22Rv1 (cell line): ENCODE results near the gene DYNLL2.

Experiments
- H3K27ac ChIP-seq: fragments of 450-650 bp; 2 replicates; pipeline ENCODE4 v1.5.1; 2017
- CTCF ChIP-seq: fragments of 450-650 bp; IDR thresholded peaks from 2 replicates; pipeline ENCODE4 v1.5.1; 2017; ENCODE audit warnings: mild to moderate bottlenecking
- ZFX ChIP-seq: fragments of 450-650 bp; IDR thresholded peaks from 2 replicates; pipeline ENCODE4 v1.6.1; 2017; ENCODE audit warnings: antibody characterized with exemption, borderline replicate concordance

Gene DYNLL2

GRCh38 chr17:58079300-58080033 is 3.8 kb upstream of the DYNLL2 start:
- TF ChIP-seq ZFX (no peak), CTCF (no peak)
- no peak overlapping the region for H3K27ac ChIP-seq

- no peak overlapping the region for H3K27ac ChIP-seq
Observed at GRCh38 chr17:58081646-58082340, 1.4 kb upstream of the DYNLL2 start.

GRCh38 chr17:58082341-58082869 is 814 bp upstream of the DYNLL2 start:
- TF ChIP-seq ZFX (no peak), CTCF (no peak)
- peak overlapping the region; percentile 79 for H3K27ac ChIP-seq

More at GRCh38 chr17:58081646-58082340, 1.4 kb upstream of the DYNLL2 start:
- TF ChIP-seq ZFX: no peak
- no peak for TF ChIP-seq CTCF

GRCh38 chr17:58083491-58084316 is 485 bp downstream of the DYNLL2 start:
- H3K27ac ChIP-seq: peak overlapping the region; percentile 79
- TF ChIP-seq ZFX (no peak), CTCF (no peak; the same call in 1 of the 2 replicates)

GRCh38 chr17:58084317-58084981 is 1.2 kb downstream of the DYNLL2 start:
- H3K27ac ChIP-seq: peak overlapping the region; percentile 79

More at GRCh38 chr17:58084317-58084981, 1.2 kb downstream of the DYNLL2 start:
- no peak for TF ChIP-seq ZFX
- TF ChIP-seq CTCF: peak; percentile 48
